Activated CD8-positive, alpha-beta memory T cell treated with anti-CD3 and anti-CD28 coated beads for 4 hours (primary cell): Measurements from ENCODE around the gene TANC1.

Experiments used
- DNase-seq, 2 donors: peaks; one replicate each; pipeline ENCODE4 v3.0.0-alpha.2; 2020; ENCODE audit warnings: low read depth in 2 of 2

Gene TANC1

DNA sequence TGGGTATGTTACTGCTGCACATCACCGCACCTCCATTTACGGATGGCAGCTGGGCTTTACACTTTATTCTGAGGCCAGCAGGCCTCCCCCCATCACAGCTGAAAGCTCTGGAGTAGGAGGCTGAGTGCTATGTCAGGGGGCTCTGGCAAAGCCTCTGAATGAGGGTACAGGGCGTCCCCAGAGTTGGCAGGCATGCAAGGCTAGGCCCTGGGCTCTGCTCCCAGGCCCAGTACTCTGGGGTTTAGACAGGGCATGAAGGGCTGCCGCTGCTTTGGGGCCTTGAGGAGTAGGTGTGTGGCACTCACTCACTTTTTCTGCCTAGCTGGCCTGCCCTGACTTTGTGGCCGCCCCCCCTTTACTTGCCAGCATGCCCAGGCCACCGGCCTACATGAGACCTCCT, 227.3 kb downstream of the TANC1 start:
- DNase-seq = no peak

DNA sequence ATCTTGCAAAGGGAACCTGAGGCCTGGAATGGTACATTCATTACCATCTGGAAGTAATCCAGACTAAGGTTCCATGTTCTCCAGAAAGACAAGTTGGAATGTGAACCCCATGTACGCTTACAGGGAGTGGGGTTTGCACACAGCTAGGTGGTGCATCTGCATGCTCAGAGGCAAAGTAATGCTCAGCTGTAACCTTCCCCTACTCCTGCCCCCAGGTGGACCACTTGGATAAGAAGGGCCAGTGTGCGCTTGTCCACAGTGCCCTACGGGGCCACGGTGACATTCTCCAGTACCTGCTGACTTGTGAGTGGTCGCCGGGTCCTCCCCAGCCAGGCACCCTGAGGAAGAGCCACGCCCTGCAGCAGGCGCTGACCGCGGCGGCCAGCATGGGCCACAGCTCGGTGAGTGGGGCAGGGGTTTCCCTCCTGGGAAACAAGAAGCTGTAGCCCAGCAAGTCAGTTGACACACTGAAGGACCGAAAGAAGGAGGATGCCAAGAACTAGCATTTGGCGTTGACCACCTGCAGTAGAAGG, 228.0 kb downstream of the TANC1 start:
- no peak for DNase-seq

GRCh38 chr2:159199236-159199635, 230.8 kb downstream of the TANC1 start:
- no peak for DNase-seq

DNA sequence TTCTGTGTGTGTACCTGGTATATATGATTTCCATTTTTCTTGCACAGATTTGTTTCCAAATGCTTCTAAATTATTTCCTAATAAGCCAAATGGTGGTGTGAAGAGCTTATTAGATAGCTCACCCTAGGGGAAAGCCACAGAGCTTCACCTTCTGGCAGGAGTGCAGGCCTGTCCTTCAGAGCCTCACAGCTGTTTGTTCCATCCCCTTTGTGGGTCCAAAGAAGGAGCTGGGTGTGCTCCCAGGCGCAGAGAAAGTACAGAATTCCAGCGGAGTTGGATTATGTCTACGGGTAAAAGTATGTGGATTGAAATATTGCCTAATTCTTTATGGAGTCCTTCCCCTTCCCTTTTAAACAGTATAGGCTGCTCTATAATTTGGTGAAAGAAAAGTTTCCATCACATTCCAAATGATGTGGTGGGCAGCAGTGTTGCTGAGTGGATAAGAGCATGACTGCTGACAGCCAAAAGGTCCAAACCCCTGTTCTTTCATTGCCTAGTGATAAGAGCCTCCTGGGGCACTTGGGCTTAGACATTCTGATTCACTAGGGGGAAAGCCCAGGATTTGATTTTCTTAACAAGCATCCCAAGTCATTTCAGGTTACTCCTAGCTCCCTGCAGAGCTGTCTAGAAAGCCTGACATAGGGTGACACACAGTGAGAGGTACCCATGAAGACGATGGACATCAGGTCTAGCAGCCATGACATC, 231.5 kb downstream of the TANC1 start:
- DNase-seq = no peak

- no peak for DNase-seq
Observed at GRCh38 chr2:159200498-159200897, 232.1 kb downstream of the TANC1 start.

GRCh38 chr2:159201360-159202063, 233.1 kb downstream of the TANC1 start:
- no peak for DNase-seq

DNA sequence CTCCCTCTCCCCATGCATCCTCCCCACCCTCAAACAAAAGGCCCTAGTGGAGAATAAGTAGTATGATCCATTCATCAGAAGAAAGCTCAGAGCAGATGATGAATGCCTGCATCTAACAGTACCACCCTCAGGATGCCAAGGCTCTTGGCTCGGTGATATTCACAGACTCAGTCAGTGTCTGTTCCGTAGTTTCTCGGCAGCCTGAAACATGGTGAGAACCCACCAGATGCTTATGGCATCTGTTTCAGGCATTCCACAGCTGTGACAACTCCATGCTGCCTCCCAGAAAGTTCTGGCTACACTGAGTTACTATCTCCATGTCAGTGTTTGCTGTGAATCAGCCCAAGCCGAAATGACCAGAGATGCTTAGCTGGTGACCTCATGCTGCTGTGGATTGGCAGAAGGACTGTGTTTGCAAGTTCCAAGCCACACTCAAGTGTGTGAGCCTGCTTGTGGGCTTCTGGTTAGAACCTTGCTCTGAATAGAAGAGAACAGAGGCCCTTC, 234.2 kb downstream of the TANC1 start:
- DNase-seq = no peak

- no peak for DNase-seq
Observed at GRCh38 chr2:159204381-159205144, 236.1 kb downstream of the TANC1 start.

DNA sequence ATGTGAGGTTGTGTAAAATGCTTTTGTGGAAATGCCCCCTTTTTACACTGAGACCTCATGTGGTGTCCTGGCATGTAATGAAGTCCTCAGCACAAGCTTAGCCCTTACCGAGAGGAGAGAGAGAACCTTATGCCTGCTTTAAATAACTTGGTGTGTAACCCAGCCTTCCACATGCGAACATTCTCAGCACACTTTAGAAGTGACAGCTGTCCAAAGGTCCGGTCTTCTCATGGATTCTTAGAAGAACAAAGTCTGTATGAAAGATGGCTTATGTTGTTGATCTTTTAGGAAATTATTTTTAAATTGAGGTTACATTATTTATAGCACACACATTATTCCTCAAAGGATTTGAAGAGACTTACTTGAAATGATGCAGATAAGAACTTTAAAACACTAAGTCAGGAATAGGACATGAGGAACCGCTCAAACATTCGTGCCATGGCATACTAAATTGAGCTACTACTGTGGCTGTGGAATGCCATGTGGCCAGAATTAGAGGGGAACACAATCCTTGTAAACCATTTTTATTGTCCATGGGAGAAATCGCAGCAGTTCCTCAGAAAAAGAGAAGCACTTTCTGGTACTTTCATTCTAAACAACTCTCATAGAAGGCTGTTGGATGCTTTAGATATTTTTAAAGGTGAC, 238.4 kb downstream of the TANC1 start:
- DNase-seq = no peak

GRCh38 chr2:159208438-159208837, 240.0 kb downstream of the TANC1 start:
- no peak for DNase-seq

DNA sequence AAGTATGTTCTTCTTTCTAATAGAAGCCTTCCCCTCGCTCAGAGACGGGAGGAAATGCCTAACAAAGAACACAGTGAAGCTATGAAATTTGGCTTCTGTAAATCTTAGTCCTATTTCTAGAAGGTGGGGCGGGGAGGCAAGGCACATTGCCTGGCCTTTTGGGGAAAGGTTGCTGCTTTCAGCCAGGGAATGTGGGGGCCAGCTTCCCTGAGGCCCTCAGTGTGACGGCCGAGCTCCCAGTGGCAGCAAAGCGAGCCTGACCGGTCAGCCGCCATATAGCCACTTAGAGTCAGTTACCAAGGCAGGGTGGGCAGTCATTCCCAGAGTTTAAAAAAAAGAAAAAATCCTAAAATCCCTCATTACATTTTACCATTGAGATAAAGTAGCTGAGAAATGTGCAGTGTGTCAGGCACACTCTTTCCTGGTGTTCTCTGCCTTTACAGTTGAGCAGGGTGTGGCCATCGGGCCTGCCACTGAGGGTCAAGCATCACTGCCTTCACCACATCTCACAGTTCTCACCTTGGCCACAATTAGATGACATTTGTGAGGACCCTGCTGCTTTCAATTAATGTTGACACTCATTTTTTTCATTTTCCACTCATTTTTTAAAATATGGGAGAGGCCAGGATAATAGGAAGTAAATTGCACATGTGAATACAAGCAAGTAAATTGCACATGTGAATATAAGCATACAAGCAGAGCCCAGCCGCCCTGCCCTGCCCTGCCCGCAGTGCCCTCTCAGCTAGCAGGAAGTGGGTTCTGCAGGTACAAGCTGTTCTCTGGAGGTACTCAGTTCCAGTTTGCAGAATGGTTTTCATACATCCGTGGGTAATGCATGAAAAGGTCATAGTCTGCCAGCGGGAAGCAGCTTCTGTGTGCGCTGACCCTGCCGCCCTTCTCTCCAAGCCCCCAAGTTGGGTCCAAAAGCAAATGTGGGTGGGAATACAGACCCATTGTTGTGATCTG, 241.2 kb downstream of the TANC1 start:
- peak in 1 of 2 donors; percentile 22 for DNase-seq

GRCh38 chr2:159211447-159212396, 243.3 kb downstream of the TANC1 start:
- no peak for DNase-seq

DNA sequence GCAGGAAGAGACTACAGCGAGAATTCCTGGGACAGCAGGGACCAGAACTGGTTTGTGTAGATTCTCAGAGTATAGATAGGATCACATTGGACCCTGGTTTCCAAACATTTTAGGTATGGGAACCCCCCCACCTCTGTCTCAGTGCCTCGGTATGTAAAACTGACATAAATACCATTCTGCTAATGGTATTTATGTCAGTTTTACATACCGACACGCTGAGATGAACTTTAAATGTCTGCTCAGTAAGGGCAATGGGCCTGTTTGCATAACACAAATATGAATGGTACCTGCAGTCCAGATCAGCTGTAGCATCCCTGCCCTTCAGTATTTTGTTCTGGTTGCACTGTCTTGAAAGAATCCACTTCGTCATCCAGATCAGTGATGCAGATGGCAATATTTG, 244.9 kb downstream of the TANC1 start:
- no peak for DNase-seq

GRCh38 chr2:159214325-159214865, 246.0 kb downstream of the TANC1 start:
- DNase-seq = no peak

- no peak for DNase-seq
Observed at GRCh38 chr2:159215116-159215515, 246.7 kb downstream of the TANC1 start.

DNA sequence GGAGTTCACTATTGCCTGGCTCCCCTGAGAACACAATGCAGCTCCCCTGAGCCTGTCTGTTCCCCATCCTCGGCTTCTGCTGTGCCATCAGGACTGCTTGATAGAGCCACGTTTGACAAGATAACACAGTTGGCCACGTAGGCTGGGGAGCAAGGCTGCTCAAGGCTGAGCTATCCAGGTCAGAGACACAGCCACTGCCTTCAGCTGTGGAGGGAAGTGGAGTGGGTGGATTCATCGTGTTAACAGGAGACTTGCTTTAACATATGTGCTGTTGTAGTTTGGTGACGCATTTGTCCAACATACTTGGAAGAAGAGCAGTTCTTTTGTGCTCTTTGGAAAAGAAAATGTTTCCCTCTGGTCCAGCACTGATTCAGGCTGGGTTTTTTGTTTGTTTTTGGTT, 249.2 kb downstream of the TANC1 start:
- DNase-seq = no peak

DNA sequence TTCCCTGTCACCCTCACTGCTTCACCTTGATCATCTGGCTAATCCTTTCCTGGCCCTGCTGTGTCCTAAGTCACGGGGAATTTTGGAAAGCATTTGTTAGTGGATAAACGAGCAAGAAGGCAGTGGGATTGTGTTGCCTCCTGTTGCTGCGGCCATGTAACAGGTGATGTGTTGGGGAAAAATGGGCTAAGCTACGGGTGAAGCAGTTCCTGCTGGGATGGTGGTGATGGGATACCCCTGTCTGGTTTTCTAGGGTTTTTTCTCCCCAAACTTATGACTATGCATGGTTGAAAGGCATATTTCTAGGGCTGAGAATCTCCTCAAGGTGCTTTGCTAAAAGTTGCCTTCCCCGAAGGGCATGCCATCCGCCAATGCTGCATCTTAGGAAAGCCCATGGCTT, 249.9 kb downstream of the TANC1 start:
- no peak for DNase-seq

GRCh38 chr2:159219394-159219998, 251.1 kb downstream of the TANC1 start:
- DNase-seq = no peak
